ENCODE measurements around the gene DHX15.
"Not testable (repeated sequence)": the region's sequence is repeated elsewhere in the genome, so short reads cannot be mapped to it uniquely, and the experiment has no call there.

The DHX15 gene

GRCh38 chr4:24544208-24544988 is 40.0 kb downstream of the DHX15 start:
- DNase-seq (ENCODE audit: low read depth) = no peak

- no peak for DNase-seq (ENCODE audit: low read depth)
These were observed 47.3 kb downstream of the DHX15 start for GRCh38 chr4:24537025-24537424.

- DNase-seq (ENCODE audit: low read depth) = no peak
These were observed 49.0 kb downstream of the DHX15 start for GRCh38 chr4:24535399-24535798.

GRCh38 chr4:24533364-24533763 is 51.0 kb downstream of the DHX15 start:
- DNase-seq (ENCODE audit: low read depth) = peak; percentile 83

GRCh38 chr4:24529555-24529954 is 54.8 kb downstream of the DHX15 start:
- no peak for DNase-seq (ENCODE audit: low read depth)

GRCh38 chr4:24527371-24527770 is 57.0 kb downstream of the DHX15 start:
- DNase-seq (ENCODE audit: low read depth) = peak; percentile 49

GRCh38 chr4:24521544-24521943 is 62.8 kb downstream of the DHX15 start:
- DNase-seq (ENCODE audit: low read depth) = peak; percentile 68

GRCh38 chr4:24519649-24520048 is 64.7 kb downstream of the DHX15 start:
- peak; percentile 80 for DNase-seq (ENCODE audit: low read depth)

- peak; percentile 22 for DNase-seq (ENCODE audit: low read depth)
These were observed 66.7 kb downstream of the DHX15 start for GRCh38 chr4:24517676-24518075.

- no peak for DNase-seq (ENCODE audit: low read depth)
These were observed 67.4 kb downstream of the DHX15 start for GRCh38 chr4:24516926-24517325.

GRCh38 chr4:24515698-24516097 is 68.7 kb downstream of the DHX15 start:
- DNase-seq (ENCODE audit: low read depth) = no peak

GRCh38 chr4:24514808-24515207 is 69.5 kb downstream of the DHX15 start:
- DNase-seq (ENCODE audit: low read depth) = no peak

GRCh38 chr4:24513718-24514117 is 70.6 kb downstream of the DHX15 start:
- no peak for DNase-seq (ENCODE audit: low read depth)

GRCh38 chr4:24511371-24512063 is 72.8 kb downstream of the DHX15 start:
- DNase-seq (ENCODE audit: low read depth) = peak; percentile 34

GRCh38 chr4:24510091-24510490 is 74.3 kb downstream of the DHX15 start:
- no peak for DNase-seq (ENCODE audit: low read depth)

- DNase-seq (ENCODE audit: low read depth) = no peak
These were observed 75.8 kb downstream of the DHX15 start for GRCh38 chr4:24508541-24508940.

GRCh38 chr4:24507439-24507838 is 76.9 kb downstream of the DHX15 start:
- no peak for DNase-seq (ENCODE audit: low read depth)

GRCh38 chr4:24503090-24503489 is 81.3 kb downstream of the DHX15 start:
- not testable (repeated sequence) for DNase-seq (ENCODE audit: low read depth)

- no peak for DNase-seq (ENCODE audit: low read depth)
These were observed 87.1 kb downstream of the DHX15 start for GRCh38 chr4:24497221-24497620.

GRCh38 chr4:24496597-24496996 is 87.8 kb downstream of the DHX15 start:
- no peak for DNase-seq (ENCODE audit: low read depth)

GRCh38 chr4:24495388-24495787 is 89.0 kb downstream of the DHX15 start:
- no peak for DNase-seq (ENCODE audit: low read depth)

- no peak for DNase-seq (ENCODE audit: low read depth)
These were observed 94.5 kb downstream of the DHX15 start for GRCh38 chr4:24489870-24490269.

GRCh38 chr4:24488399-24489164 is 95.8 kb downstream of the DHX15 start:
- DNase-seq (ENCODE audit: low read depth) = peak; percentile 52

Measured in amniotic epithelial cell (primary cell).